Endodermal cell (in vitro differentiated cells): Measurements from ENCODE around the gene SLC39A10. TPM values are rescaled to one million over a fixed set of nuclear protein-coding genes. Genes with fewer than 3 reads are reported as not detected.
"Not testable (repeated sequence)": the region's sequence is repeated elsewhere in the genome, so short reads cannot be mapped to it uniquely, and the experiment has no call there.

ENCODE experiments used
- DNase-seq: peaks from one replicate; pipeline ENCODE4 v3.0.0-alpha.2; 2017
- H3K27ac ChIP-seq: 2 replicates; pipeline ENCODE4 v1.5.1; 2013; ENCODE audit warnings: mild to moderate bottlenecking, low read depth, low read length, moderate library complexity
- H3K27me3 ChIP-seq: 2 replicates; pipeline ENCODE4 v1.6.1; 2013; ENCODE audit warnings: mild to moderate bottlenecking, low read length, moderate library complexity; ENCODE audit not compliant: insufficient read depth, control insufficient read depth, poor library complexity, severe bottlenecking
- H3K36me3 ChIP-seq: 2 replicates; pipeline ENCODE4 v1.7.0; 2013; ENCODE audit warnings: mild to moderate bottlenecking, low read length, moderate library complexity; ENCODE audit not compliant: control insufficient read depth, insufficient read depth
- H3K4me1 ChIP-seq: one replicate; pipeline ENCODE4 v1.7.0; 2013; ENCODE audit warnings: low read length; ENCODE audit not compliant: control insufficient read depth, insufficient read depth
- H3K4me3 ChIP-seq: 2 replicates; pipeline ENCODE4 v1.5.1; 2013; ENCODE audit warnings: mild to moderate bottlenecking, low read length, moderate library complexity
- H3K9ac ChIP-seq: 2 replicates; pipeline ENCODE4 v1.6.1; 2013; ENCODE audit warnings: mild to moderate bottlenecking, low read length, moderate library complexity; ENCODE audit not compliant: poor library complexity, severe bottlenecking; ENCODE audit errors: extremely low read depth
- H3K9me3 ChIP-seq: 2 replicates; pipeline ENCODE4 v1.6.1; 2013; ENCODE audit warnings: mild to moderate bottlenecking, low read length, moderate library complexity; ENCODE audit not compliant: control insufficient read depth
- H3K27ac Mint-ChIP-seq: 2 replicates; pipeline ENCODE4 v1.8.0; 2020; ENCODE audit warnings: mixed read lengths
- H3K27me3 Mint-ChIP-seq: 2 replicates; pipeline ENCODE4 v1.8.0; 2021; ENCODE audit warnings: mild to moderate bottlenecking, mixed read lengths; ENCODE audit not compliant: insufficient read depth
- H3K36me3 Mint-ChIP-seq: 2 replicates; pipeline ENCODE4 v1.8.0; 2020; ENCODE audit warnings: low read depth, mixed read lengths
- H3K4me1 Mint-ChIP-seq: 2 replicates; pipeline ENCODE4 v1.8.0; 2020; ENCODE audit warnings: mixed read lengths
- H3K4me3 Mint-ChIP-seq: 2 replicates; pipeline ENCODE4 v1.8.0; 2020; ENCODE audit warnings: mild to moderate bottlenecking, moderate library complexity, mixed read lengths
- H3K9me3 Mint-ChIP-seq: 2 replicates; pipeline ENCODE4 v1.8.0; 2020; ENCODE audit warnings: mild to moderate bottlenecking, mixed read lengths
- WGBS, 2 experiments: methylation state at CpG; one replicate each; pipeline versions ENCODE4 v1.1.5 to v1.1.7; 2013; ENCODE audit warnings: missing lambda C conversion rate in 2 of 2, mixed read lengths in 1 of 2; ENCODE audit not compliant: insufficient coverage in 1 of 2, insufficient read length in 1 of 2; 5-methylcytosine and 5-hydroxymethylcytosine counted together
- total RNA-seq, 2 donors: library from RNA; stranded (reverse); fragmentation: NEBNext Ultra II Directional in 1 of 2; extraction: Animal tissue kit (Norgen Biotek cat#: 25700) in 1 of 2; gene quantifications; 2 replicates in 1 of 2; 3 replicates in 1 of 2; pipeline ENCODE4 v1.2.1, GENCODE V29; 2021
- TF ChIP-seq, protein P1 (sequence below): fragments of 200-600 bp; sonication (generic); conservative IDR thresholded peaks from 2 replicates; pipeline ENCODE4 v1.5.0; 2021; ENCODE audit warnings: antibody characterized with exemption, mild to moderate bottlenecking

SLC39A10 gene
- total RNA-seq, 2 donors from 2014 or later: 79.6 to 113 TPM

DNA sequence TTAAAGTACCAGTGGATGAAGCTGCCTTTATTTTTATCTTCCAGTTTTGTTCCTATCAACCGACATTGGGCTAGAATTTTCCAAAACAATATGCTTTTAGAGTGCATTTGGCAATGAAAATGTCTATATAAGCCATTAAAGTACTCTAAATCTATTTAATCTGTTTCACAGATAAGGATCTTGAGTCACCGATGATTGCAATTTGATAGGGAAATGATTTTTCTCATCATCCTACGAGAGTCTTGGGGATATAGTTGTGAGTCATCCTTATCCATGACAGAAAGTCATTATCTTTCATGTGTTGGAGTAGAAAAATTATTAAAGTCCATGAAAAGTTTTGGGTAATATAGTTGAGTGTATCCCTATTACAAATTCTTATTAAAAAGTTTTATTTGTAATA is 26.1 kb downstream of the SLC39A10 start:
- 92% methylated on average over 3 of the region's 3 CpGs; no CpG with 5 or more reads in 1 of the 2 experiments for WGBS, 2 experiments
- no peak overlapping the region for H3K27ac Mint-ChIP-seq
- no peaks in the 10 kb centered on the region for H3K27me3 Mint-ChIP-seq
- H3K9ac ChIP-seq: no peak overlapping the region
- H3K27ac ChIP-seq: no peak overlapping the region
- no peaks in the 10 kb centered on the region for H3K9me3 Mint-ChIP-seq
- no peak for DNase-seq
- no peak overlapping the region for H3K4me3 ChIP-seq
- H3K4me1 ChIP-seq: no peaks in the 10 kb centered on the region
- peaks cover 13% of the 10 kb centered on the region for H3K36me3 ChIP-seq
- peaks cover 6% of the 10 kb centered on the region for H3K9me3 ChIP-seq
- no peaks in the 10 kb centered on the region for H3K27me3 ChIP-seq
- TF ChIP-seq, protein P1, sequence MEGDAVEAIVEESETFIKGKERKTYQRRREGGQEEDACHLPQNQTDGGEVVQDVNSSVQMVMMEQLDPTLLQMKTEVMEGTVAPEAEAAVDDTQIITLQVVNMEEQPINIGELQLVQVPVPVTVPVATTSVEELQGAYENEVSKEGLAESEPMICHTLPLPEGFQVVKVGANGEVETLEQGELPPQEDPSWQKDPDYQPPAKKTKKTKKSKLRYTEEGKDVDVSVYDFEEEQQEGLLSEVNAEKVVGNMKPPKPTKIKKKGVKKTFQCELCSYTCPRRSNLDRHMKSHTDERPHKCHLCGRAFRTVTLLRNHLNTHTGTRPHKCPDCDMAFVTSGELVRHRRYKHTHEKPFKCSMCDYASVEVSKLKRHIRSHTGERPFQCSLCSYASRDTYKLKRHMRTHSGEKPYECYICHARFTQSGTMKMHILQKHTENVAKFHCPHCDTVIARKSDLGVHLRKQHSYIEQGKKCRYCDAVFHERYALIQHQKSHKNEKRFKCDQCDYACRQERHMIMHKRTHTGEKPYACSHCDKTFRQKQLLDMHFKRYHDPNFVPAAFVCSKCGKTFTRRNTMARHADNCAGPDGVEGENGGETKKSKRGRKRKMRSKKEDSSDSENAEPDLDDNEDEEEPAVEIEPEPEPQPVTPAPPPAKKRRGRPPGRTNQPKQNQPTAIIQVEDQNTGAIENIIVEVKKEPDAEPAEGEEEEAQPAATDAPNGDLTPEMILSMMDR: no peak
- no peak overlapping the region for H3K4me3 Mint-ChIP-seq
- H3K36me3 Mint-ChIP-seq: peaks cover 26% of the 10 kb centered on the region
- H3K4me1 Mint-ChIP-seq: peaks cover 10% of the 10 kb centered on the region

DNA sequence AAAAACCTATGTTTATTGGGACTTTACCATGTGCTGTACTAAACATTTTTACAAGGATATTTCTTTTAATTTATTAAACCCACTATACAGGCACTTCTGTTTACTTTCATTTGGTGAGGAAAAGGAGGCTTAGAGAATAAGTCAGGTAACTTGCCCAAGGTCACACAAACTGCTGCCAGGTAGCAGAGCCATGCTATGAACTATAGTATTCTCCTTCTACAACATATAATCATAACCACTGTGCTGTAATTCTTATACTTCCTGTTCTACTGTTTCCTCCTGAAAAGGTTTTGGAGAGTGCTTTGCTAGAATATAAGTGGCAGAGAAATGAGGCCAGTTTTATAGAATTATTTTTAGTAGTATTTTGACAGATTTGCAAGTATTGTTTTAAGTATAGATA is 29.5 kb downstream of the SLC39A10 start:
- TF ChIP-seq, protein P1: no peak
- Mint-ChIP-seq H3K9me3 (peaks cover 1% of the 10 kb centered on the region), H3K27me3 (no peaks in the 10 kb centered on the region), H3K36me3 (peaks cover 32% of the 10 kb centered on the region), H3K27ac (no peak overlapping the region), H3K4me1 (peaks cover 10% of the 10 kb centered on the region), H3K4me3 (no peak overlapping the region)
- H3K27me3 ChIP-seq: no peaks in the 10 kb centered on the region
- no peak for DNase-seq
- no peak overlapping the region for H3K27ac ChIP-seq
- no peak overlapping the region for H3K9ac ChIP-seq
- H3K36me3 ChIP-seq: no peaks in the 10 kb centered on the region
- H3K4me3 ChIP-seq: no peak overlapping the region
- H3K4me1 ChIP-seq: no peaks in the 10 kb centered on the region
- no peaks in the 10 kb centered on the region for H3K9me3 ChIP-seq

DNA sequence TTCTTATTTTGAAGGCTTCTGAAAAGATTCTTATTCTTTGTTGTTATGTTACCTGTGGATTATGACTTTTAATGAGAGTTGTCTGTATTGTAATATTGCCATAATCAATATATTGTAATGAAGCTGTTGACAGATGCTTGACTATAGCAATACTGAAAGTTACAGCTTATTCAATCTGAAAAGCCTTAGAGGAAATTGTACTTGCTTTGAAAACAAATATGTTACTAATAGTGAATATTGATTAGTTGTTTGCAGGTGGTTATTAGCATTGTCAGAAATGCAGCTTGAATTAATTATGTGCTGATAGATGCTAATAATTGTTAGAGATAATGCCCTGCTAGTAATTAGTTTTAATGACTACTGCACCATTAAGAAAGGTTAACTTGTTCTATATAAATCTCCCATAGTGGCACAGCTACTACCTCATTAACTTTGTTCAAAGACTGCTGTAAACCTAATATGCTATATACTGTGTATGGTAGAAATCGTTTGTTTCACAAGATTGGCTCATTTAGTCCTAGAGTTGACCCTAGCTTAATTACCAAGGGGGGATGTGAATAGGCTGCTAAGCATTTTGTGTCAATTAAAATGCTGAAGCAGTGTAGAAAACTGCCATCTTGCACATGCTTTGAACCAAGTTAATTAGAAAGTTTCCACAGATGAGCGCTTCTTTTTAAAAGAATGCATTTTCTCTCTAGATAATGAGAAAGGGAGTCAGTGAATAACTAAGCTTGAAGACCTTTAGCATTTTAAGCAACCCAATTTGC is 30.5 kb downstream of the SLC39A10 start:
- H3K36me3 ChIP-seq: no peaks in the 10 kb centered on the region
- H3K4me1 ChIP-seq: no peaks in the 10 kb centered on the region
- no peak overlapping the region for H3K9ac ChIP-seq
- Mint-ChIP-seq H3K4me1 (peaks cover 10% of the 10 kb centered on the region), H3K36me3 (peaks cover 33% of the 10 kb centered on the region), H3K27me3 (no peaks in the 10 kb centered on the region), H3K4me3 (no peak overlapping the region), H3K27ac (no peak overlapping the region), H3K9me3 (peaks cover 1% of the 10 kb centered on the region)
- TF ChIP-seq, protein P1: no peak
- H3K9me3 ChIP-seq: no peaks in the 10 kb centered on the region
- WGBS, 2 experiments: 76 to 79% methylated on average over 2 of the region's 2 CpGs
- no peak overlapping the region for H3K4me3 ChIP-seq
- no peak overlapping the region for H3K27ac ChIP-seq
- DNase-seq: no peak
- no peaks in the 10 kb centered on the region for H3K27me3 ChIP-seq

DNA sequence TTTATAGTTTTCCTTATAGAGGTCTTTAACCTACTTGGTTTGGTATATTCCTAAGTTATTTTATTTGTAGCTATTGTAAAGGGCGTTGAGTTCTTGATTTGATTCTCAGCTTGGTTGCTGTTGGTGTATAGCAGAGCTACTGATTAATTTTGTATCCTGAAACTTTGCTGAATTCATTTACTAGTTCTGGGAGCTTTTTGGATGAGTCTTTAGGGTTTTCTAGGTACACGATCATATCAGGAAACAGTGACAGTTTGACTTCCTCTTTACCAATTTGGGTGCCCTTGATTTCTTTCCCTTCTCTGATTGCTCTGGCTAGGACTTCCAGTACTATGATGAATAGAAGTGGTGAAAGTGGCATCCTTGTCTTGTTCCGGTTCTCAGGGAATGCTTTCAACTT is 35.5 kb downstream of the SLC39A10 start:
- Mint-ChIP-seq H3K4me1 (peaks cover 12% of the 10 kb centered on the region), H3K36me3 (peaks cover 40% of the 10 kb centered on the region)
- H3K4me3 ChIP-seq, H3K9me3 Mint-ChIP-seq, H3K36me3 ChIP-seq, H3K9ac ChIP-seq, DNase-seq, H3K9me3 ChIP-seq, H3K27ac ChIP-seq, H3K27me3 ChIP-seq, H3K27ac Mint-ChIP-seq, H3K4me1 ChIP-seq, H3K4me3 Mint-ChIP-seq, H3K27me3 Mint-ChIP-seq: not testable (repeated sequence)
- WGBS, 2 experiments: 92 to 100% methylated on average over 1 to 3 of the region's 3 CpGs
